HepG2 (cell line): Measurements from ENCODE around the gene SIGLEC1. TPM values are rescaled to one million over a fixed set of nuclear protein-coding genes. Genes with fewer than 3 reads are reported as not detected.

ENCODE experiments used
- AGO1 ChIP-seq: fragments of 200-400 bp; formaldehyde crosslinking; IDR thresholded peaks from 2 replicates; pipeline ENCODE4 v1.6.1; 2017; ENCODE audit warnings: mild to moderate bottlenecking, low read depth, low read length, moderate library complexity; ENCODE audit not compliant: poor library complexity, severe bottlenecking
- FOXM1 ChIP-seq: sonication (generic); formaldehyde crosslinking; IDR thresholded peaks from 2 replicates; pipeline ENCODE4 v1.5.0; 2020; ENCODE audit warnings: missing genetic modification reagents
- HCFC1 ChIP-seq: fragments of 150-350 bp; IDR thresholded peaks from 2 replicates; pipeline ENCODE4 v1.6.1; 2014; ENCODE audit warnings: low read depth, low read length
- HNRNPL ChIP-seq: fragments of 200-400 bp; formaldehyde crosslinking; IDR thresholded peaks from 2 replicates; pipeline ENCODE4 v1.6.1; 2017; ENCODE audit warnings: mild to moderate bottlenecking, low read depth, low read length
- HOXA7 ChIP-seq: sonication (generic); formaldehyde crosslinking; IDR thresholded peaks from 2 replicates; pipeline ENCODE4 v1.8.1; 2022; ENCODE audit warnings: mild to moderate bottlenecking, missing genetic modification reagents, moderate library complexity
- MTA1 ChIP-seq: sonication (generic); formaldehyde crosslinking; IDR thresholded peaks from 2 replicates; pipeline ENCODE4 v1.4.0; 2020; ENCODE audit warnings: missing genetic modification reagents, mild to moderate bottlenecking, borderline replicate concordance
- NFATC3 ChIP-seq: sonication (generic); formaldehyde crosslinking; IDR thresholded peaks from 2 replicates; pipeline ENCODE4 v1.5.1; 2020; ENCODE audit warnings: mild to moderate bottlenecking, missing genetic modification reagents
- NONO ChIP-seq, 2 experiments: fragments of 450-650 bp in 1 of 2; sonication (generic) in 1 of 2; formaldehyde crosslinking in 1 of 2; IDR thresholded peaks in 1 of 2; conservative IDR thresholded peaks in 1 of 2; 2 replicates each; pipeline versions ENCODE4 v1.6.1 to v1.8.0; 2017 to 2022; ENCODE audit warnings: mild to moderate bottlenecking in 1 of 2, missing genetic modification reagents in 1 of 2, moderate library complexity in 1 of 2
- PAX8 ChIP-seq: sonication (generic); formaldehyde crosslinking; IDR thresholded peaks from 2 replicates; pipeline ENCODE4 v1.8.0; 2022; ENCODE audit warnings: mild to moderate bottlenecking, missing genetic modification reagents, borderline replicate concordance
- PHF21A ChIP-seq: sonication (generic); formaldehyde crosslinking; IDR thresholded peaks from 2 replicates; pipeline ENCODE4 v1.5.0; 2020; ENCODE audit warnings: mild to moderate bottlenecking, missing genetic modification reagents
- POLR2A ChIP-seq, 2 experiments: IDR thresholded peaks; 2 replicates each; pipeline ENCODE4 v1.6.1; 2011; ENCODE audit warnings: low read depth in 2 of 2, low read length in 2 of 2, mild to moderate bottlenecking in 1 of 2, moderate library complexity in 1 of 2; ENCODE audit not compliant: insufficient read depth in 1 of 2
- ZKSCAN1 ChIP-seq: fragments of 150-350 bp; IDR thresholded peaks from 2 replicates; pipeline ENCODE4 v1.6.1; 2014; ENCODE audit warnings: low read length
- ZKSCAN8 ChIP-seq: IDR thresholded peaks from 2 replicates; pipeline ENCODE4 v1.6.1; 2016; ENCODE audit warnings: borderline replicate concordance, missing genetic modification reagents, missing compliant biosample characterization
- ZNF143 ChIP-seq: sonication (generic); formaldehyde crosslinking; IDR thresholded peaks from 2 replicates; pipeline ENCODE4 v1.4.0; 2020; ENCODE audit warnings: missing genetic modification reagents
- ZNF317 ChIP-seq: sonication (generic); formaldehyde crosslinking; IDR thresholded peaks from 2 replicates; pipeline ENCODE4 v1.5.0; 2020; ENCODE audit warnings: mild to moderate bottlenecking, missing genetic modification reagents
- ZNF430 ChIP-seq: sonication (generic); formaldehyde crosslinking; IDR thresholded peaks from 2 replicates; pipeline ENCODE4 v1.9.0; 2021; ENCODE audit warnings: mild to moderate bottlenecking, missing genetic modification reagents
- ZNF562 ChIP-seq: sonication (generic); formaldehyde crosslinking; IDR thresholded peaks from 2 replicates; pipeline ENCODE4 v1.8.0; 2022; ENCODE audit warnings: missing genetic modification reagents, borderline replicate concordance
- ZNF629 ChIP-seq: sonication (generic); formaldehyde crosslinking; conservative IDR thresholded peaks from 2 replicates; pipeline ENCODE4 v1.5.0; 2020; ENCODE audit warnings: missing genetic modification reagents
- ZNF713 ChIP-seq: sonication (generic); formaldehyde crosslinking; IDR thresholded peaks from 2 replicates; pipeline ENCODE4 v1.4.0; 2020; ENCODE audit warnings: mild to moderate bottlenecking, missing genetic modification reagents
- polyA plus RNA-seq, 8 experiments: library from polyadenylated mRNA; depleted of rRNA in 3 of 8; stranded (reverse) in 7 of 8; unstranded in 1 of 8; fragments of >200 nt; fragmentation: Illumina TruSeq in 4 of 8; extraction: Trizol in 4 of 8; gene quantifications; 2 replicates each; pipeline versions ENCODE4 v1.2.1 to v1.2.3, GENCODE V29; 2011 to 2016; ENCODE audit warnings: low read depth in 4 of 8, missing spikeins in 1 of 8, mixed read lengths in 1 of 8; ENCODE audit not compliant: insufficient read depth in 1 of 8
- total RNA-seq, 5 experiments: library from RNA; depleted of rRNA; stranded (reverse); fragments of >200 nt; fragmentation: Illumina TruSeq; extraction: Trizol; gene quantifications; 2 replicates each; pipeline ENCODE4 v1.2.3, GENCODE V29; 2016; ENCODE audit warnings: low read depth in 1 of 5
- TF ChIP-seq, protein P1 (sequence below): sonication (generic); formaldehyde crosslinking; IDR thresholded peaks from 2 replicates; pipeline ENCODE4 v1.4.0; 2020; ENCODE audit warnings: mild to moderate bottlenecking, missing genetic modification reagents, borderline replicate concordance
- TF ChIP-seq, protein P2 (sequence below): sonication (generic); formaldehyde crosslinking; IDR thresholded peaks from 2 replicates; pipeline ENCODE4 v1.9.0; 2022; ENCODE audit warnings: low read depth, missing genetic modification reagents
- TF ChIP-seq, protein P3 (sequence below): sonication (generic); formaldehyde crosslinking; IDR thresholded peaks from 2 replicates; pipeline ENCODE4 v1.5.0; 2020; ENCODE audit warnings: missing genetic modification reagents, mild to moderate bottlenecking, borderline replicate concordance
- TF ChIP-seq, protein P4 (sequence below): sonication (generic); IDR thresholded peaks from 2 replicates; pipeline ENCODE4 v1.6.1; 2016; ENCODE audit warnings: low read depth, borderline replicate concordance

SIGLEC1 gene
- total and polyA plus RNA-seq, 2 of the 13 experiments (the other 11 are each of a cell fraction or from before 2014, with no cell fraction given): 0.01 TPM; not detected in 1

DNA sequence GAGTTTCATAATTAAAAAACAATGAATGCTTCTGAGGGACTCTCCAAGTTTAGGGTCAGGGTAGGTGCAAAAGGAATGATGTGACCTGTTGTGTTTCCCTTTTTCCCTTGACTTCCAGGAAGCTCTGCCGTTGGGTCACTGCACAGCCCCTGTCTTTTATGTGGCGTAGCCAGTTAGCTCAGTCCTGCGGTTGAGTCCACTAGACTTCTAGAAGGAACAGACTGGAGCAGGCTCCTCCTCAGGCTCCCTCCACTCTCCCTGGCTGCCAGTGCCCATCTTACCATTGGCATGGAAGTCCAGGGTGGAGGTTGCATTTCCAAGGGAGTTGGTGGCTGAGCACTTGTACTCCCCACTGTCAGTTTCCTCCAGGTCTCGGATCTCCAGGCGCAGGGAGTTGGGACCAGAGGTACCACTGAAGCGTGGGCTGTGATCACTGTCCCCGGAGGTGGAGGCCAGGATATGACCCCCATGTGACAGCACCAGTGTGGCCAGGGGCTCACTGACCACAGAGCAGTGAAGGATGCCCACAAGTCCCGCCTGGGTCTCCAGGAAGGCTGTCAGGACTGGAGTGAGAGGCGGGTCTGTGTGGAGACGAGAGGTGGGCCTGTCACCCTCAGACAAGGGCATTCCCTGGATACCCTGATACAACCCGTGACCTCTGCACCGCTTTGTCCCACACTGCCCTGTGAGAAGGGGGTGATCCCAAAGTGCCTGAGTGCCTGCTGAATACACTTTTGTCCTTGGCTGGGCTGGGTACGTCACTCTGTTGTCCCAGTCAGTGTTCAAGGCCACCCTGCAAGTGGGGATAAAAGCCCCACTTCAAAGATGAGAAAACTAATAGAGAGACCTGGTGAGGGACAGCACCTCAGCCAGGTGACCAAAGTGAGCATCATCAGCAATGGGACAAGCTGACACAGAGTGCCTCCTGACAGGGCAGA lies 11.1 kb downstream of the SIGLEC1 start (continued):
- TF ChIP-seq, protein P1, sequence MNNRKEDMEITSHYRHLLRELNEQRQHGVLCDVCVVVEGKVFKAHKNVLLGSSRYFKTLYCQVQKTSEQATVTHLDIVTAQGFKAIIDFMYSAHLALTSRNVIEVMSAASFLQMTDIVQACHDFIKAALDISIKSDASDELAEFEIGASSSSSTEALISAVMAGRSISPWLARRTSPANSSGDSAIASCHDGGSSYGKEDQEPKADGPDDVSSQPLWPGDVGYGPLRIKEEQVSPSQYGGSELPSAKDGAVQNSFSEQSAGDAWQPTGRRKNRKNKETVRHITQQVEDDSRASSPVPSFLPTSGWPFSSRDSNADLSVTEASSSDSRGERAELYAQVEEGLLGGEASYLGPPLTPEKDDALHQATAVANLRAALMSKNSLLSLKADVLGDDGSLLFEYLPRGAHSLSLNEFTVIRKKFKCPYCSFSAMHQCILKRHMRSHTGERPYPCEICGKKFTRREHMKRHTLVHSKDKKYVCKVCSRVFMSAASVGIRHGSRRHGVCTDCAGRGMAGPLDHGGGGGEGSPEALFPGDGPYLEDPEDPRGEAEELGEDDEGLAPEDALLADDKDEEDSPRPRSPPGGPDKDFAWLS: 0 out of 2 replicates have a peak, but pooled peaks have one; percentile 63
- TF ChIP-seq ZKSCAN1 (no peak), NFATC3 (CRISPR knock-in tag) (no peak), POLR2A (IDR thresholded peaks at IDR 0.05; ENCODE audit: insufficient read depth in 1 of 2, low read depth in 2 of 2, low read length in 2 of 2) (no peak), HNRNPL (0 out of 2 replicates have a peak, but pooled peaks have one; percentile 33), ZNF562 (CRISPR knock-in tag) (no peak), HCFC1 (0 out of 2 replicates have a peak, but pooled peaks have one; percentile 3), PHF21A (CRISPR knock-in tag) (peak; percentile 40; the same call in 1 of the 2 replicates), ZNF430 (CRISPR knock-in tag) (0 out of 2 replicates have a peak, but pooled peaks have one; percentile 22), NONO (IDR thresholded peaks at IDR 0.05) (no peak), NONO (CRISPR knock-in tag; conservative IDR thresholded peaks at IDR 0.05) (0 out of 2 replicates have a peak, but pooled peaks have one; percentile 14), FOXM1 (CRISPR knock-in tag) (no peak), HOXA7 (CRISPR knock-in tag) (no peak), AGO1 (no peak), ZNF317 (CRISPR knock-in tag) (no peak), ZKSCAN8 (peak; percentile 99), PAX8 (CRISPR knock-in tag) (no peak), ZNF629 (CRISPR knock-in tag) (peak; percentile 68), ZNF713 (CRISPR knock-in tag) (0 out of 2 replicates have a peak, but pooled peaks have one; percentile 40), MTA1 (CRISPR knock-in tag) (0 out of 2 replicates have a peak, but pooled peaks have one; percentile 32), ZNF143 (CRISPR knock-in tag) (peak; percentile 55; the same call in 1 of the 2 replicates)
- TF ChIP-seq, protein P2, sequence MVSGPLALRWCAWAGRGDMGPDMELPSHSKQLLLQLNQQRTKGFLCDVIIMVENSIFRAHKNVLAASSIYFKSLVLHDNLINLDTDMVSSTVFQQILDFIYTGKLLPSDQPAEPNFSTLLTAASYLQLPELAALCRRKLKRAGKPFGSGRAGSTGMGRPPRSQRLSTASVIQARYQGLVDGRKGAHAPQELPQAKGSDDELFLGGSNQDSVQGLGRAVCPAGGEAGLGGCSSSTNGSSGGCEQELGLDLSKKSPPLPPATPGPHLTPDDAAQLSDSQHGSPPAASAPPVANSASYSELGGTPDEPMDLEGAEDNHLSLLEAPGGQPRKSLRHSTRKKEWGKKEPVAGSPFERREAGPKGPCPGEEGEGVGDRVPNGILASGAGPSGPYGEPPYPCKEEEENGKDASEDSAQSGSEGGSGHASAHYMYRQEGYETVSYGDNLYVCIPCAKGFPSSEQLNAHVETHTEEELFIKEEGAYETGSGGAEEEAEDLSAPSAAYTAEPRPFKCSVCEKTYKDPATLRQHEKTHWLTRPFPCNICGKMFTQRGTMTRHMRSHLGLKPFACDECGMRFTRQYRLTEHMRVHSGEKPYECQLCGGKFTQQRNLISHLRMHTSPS (CRISPR knock-in tag): no peak
- TF ChIP-seq, protein P3, sequence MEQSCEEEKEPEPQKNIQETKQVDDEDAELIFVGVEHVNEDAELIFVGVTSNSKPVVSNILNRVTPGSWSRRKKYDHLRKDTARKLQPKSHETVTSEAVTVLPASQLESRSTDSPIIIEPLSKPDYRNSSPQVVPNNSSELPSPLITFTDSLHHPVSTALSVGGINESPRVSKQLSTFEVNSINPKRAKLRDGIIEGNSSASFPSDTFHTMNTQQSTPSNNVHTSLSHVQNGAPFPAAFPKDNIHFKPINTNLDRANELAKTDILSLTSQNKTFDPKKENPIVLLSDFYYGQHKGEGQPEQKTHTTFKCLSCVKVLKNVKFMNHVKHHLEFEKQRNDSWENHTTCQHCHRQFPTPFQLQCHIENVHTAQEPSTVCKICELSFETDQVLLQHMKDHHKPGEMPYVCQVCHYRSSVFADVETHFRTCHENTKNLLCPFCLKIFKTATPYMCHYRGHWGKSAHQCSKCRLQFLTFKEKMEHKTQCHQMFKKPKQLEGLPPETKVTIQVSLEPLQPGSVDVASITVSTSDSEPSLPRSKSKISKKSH (CRISPR knock-in tag): peak; percentile 50; the same call in 1 of the 2 replicates
- TF ChIP-seq, protein P4, sequence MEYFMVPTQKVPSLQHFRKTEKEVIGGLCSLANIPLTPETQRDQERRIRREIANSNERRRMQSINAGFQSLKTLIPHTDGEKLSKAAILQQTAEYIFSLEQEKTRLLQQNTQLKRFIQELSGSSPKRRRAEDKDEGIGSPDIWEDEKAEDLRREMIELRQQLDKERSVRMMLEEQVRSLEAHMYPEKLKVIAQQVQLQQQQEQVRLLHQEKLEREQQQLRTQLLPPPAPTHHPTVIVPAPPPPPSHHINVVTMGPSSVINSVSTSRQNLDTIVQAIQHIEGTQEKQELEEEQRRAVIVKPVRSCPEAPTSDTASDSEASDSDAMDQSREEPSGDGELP: no peak
